ENCODE measurements around the gene ENG.

GRCh38 chr9:127822108-127822507 is 32.4 kb downstream of the ENG start:
- TF ChIP-seq EZH2 (IDR thresholded peaks at IDR 0.05; ENCODE audit: borderline replicate concordance, low read length) (no peak), CTCF (conservative IDR thresholded peaks at IDR 0.05 in 1 of 2, IDR thresholded peaks at IDR 0.05 in 1 of 2; ENCODE audit: extremely low read depth in 1 of 2, insufficient read depth in 1 of 2, low read depth in 1 of 2, low read length in 2 of 2) (no peak)
